HUES64 (cell line): Measurements from ENCODE around the gene DDX23. TPM values are rescaled to one million over a fixed set of nuclear protein-coding genes. Genes with fewer than 3 reads are reported as not detected.

Source experiments
- H3K27ac ChIP-seq: 2 replicates; pipeline ENCODE4 v1.7.0; 2013; ENCODE audit warnings: low read depth, low read length, inconsistent platforms
- H3K27me3 ChIP-seq: 2 replicates; pipeline ENCODE4 v1.6.1; 2013; ENCODE audit warnings: mild to moderate bottlenecking, low read length; ENCODE audit not compliant: insufficient read depth
- H3K36me3 ChIP-seq: 2 replicates; pipeline ENCODE4 v1.6.1; 2013; ENCODE audit warnings: mild to moderate bottlenecking, low read length; ENCODE audit not compliant: insufficient read depth
- H3K4me1 ChIP-seq: 2 replicates; pipeline ENCODE4 v1.6.1; 2013; ENCODE audit warnings: mild to moderate bottlenecking, low read length, moderate library complexity; ENCODE audit not compliant: insufficient read depth
- H3K4me3 ChIP-seq: 2 replicates; pipeline ENCODE4 v1.5.1; 2013; ENCODE audit warnings: mild to moderate bottlenecking, low read length, moderate library complexity
- H3K9ac ChIP-seq: 2 replicates; pipeline ENCODE4 v1.6.1; 2013; ENCODE audit warnings: mild to moderate bottlenecking, low read depth, low read length
- H3K9me3 ChIP-seq: 2 replicates; pipeline ENCODE4 v1.6.1; 2013; ENCODE audit warnings: low read depth, low read length; ENCODE audit not compliant: insufficient read depth
- WGBS: fragments of 150-250, 120-280 bp; methylation state at CpG from one replicate; pipeline ENCODE4 v1.1.7; 2013; ENCODE audit warnings: missing lambda C conversion rate; 5-methylcytosine and 5-hydroxymethylcytosine counted together
- polyA plus RNA-seq, 2 experiments: library from polyadenylated mRNA; stranded (reverse); fragments of 50-300 nt; gene quantifications; one replicate each; pipeline ENCODE4 v1.2.3, GENCODE V29; 2013

DDX23 gene
- polyA plus RNA-seq (2013, experiment 1 of 2), result 62.0 TPM
- polyA plus RNA-seq (2013, experiment 2 of 2), result 57.4 TPM

DNA sequence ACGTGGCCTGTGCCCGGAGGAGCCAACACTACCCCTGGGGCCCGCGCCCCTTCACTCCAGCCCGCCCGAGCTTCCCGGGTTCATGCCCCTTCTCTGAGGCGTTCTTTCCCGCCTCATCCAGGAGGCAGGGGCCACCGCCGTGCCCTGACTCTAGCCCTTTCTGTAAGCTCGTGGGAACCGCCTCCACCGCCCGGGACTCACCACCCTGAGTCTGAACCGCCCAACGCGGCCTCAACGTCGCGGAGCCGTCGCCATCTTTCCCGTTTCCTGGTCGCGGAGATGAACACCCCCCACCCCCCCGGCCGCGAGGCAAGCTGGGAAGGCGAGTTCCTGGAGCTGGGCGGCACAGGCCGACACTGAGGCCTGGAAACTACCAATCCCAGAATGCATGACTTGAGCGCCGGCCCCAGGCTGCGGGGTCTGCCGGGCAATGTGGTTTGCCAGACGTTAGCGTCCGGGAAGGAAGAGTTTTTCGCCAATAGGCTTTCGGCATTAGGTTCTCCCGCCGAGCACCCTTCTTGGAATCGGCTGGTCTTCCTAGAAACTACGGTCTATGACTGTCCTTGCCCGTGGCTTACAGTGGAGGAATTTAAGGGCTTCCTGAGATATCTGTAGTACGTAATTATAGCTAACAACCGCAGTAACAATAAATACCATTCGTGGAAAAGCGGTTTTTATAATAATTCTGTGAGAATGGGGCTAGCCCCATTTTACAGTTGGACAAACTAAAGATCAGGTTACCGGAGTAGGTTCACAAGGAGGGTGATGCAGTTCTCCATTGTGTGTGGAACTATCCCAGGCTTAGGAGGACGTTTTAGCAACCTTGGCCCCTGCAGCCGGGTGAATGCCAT lies at the start of gene DDX23:
TSS of gene DDX23 (minus strand) at position 281 of the 851 bp plus-strand sequence. CDS start 6,381 bp downstream, outside the sequence.
- Histone ChIP-seq H3K4me3 (peak within 1 kb of the TSS; percentile 92), H3K27me3 (no peaks in the 10 kb centered on the region), H3K27ac (peak within 1 kb of the TSS; percentile 92), H3K9ac (peak within 1 kb of the TSS; percentile 96), H3K4me1 (peaks cover 6% of the 10 kb centered on the region), H3K9me3 (no peaks in the 10 kb centered on the region), H3K36me3 (0 out of 2 replicates have a peak, but pooled peaks cover 8% of the 10 kb centered on the region)
- 2% methylated on average over 50 of the region's 53 CpGs for WGBS

DNA sequence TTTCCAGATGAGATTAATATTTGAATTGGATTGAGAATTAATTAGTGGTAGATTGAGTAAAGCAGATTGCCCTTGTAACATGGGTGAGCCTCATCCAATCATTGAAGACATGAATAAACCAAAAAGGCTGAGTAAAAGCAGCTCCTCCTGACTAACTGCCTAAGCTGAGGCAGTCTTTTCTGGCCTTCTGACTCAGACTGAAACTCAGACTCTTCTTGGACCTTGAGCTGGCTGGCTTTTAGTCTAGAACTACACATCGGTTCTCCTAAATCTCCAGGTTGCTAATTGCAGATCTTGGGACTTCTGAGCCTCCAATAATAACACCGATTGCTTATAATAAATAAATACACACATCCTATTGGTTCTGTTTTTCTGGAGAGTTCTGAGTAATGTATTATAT lies 49.3 kb upstream of the DDX23 start:
- H3K9me3 ChIP-seq, result no peaks in the 10 kb centered on the region
- H3K9ac ChIP-seq, result no peak overlapping the region
- H3K4me3 ChIP-seq, result no peak overlapping the region
- 88% methylated on average over 1 of the region's 2 CpGs for WGBS
- no peaks in the 10 kb centered on the region for H3K4me1 ChIP-seq
- no peak overlapping the region for H3K27ac ChIP-seq
- no peaks in the 10 kb centered on the region; the same call in 1 of the 2 replicates for H3K27me3 ChIP-seq
- H3K36me3 ChIP-seq, result no peaks in the 10 kb centered on the region

DNA sequence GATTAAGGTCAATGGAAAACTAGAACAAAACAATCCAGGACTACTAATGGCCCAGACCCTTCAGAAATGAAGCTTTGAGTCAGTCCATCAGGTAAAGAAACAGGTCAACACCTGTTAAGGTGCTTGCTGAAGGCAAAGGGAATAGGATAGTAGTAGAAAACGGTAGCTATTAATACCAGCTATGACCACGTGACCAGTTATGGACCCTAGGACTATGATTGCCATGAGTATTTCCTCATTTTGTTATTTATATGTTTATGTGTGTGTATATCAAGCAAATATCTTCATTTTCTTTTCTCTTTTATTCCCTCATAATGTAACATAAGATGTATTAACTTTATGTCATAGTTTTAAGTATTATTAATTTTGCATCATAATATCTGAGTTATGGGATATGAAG lies 47.7 kb upstream of the DDX23 start:
- Histone ChIP-seq H3K9me3 (no peaks in the 10 kb centered on the region), H3K4me3 (no peak overlapping the region), H3K27ac (no peak overlapping the region), H3K9ac (no peak overlapping the region), H3K27me3 (no peaks in the 10 kb centered on the region), H3K36me3 (no peaks in the 10 kb centered on the region), H3K4me1 (no peaks in the 10 kb centered on the region)
- WGBS, result 84% methylated on average over 2 of the region's 2 CpGs

DNA sequence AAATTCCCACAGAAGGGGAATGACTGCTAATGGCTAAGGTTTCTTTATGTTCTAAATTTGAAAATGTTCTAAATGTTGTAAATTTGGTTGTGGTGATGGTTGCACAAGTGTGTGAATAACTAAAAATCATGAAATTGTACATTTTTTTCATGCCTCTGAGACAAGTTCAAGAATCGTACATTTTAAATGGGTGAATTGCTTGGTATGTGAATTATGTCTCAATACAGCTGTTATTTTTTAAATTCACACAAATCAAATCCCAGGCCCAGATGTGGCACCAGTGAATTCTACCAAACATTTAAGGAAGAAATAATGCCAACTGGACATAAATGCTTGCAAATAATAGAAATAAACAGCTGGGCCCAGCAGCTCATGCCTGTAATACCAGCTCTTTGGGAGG lies 42.3 kb upstream of the DDX23 start:
- peaks cover 10% of the 10 kb centered on the region for H3K27me3 ChIP-seq
- no peak overlapping the region for H3K27ac ChIP-seq
- H3K4me3 ChIP-seq, result no peak overlapping the region
- no peak overlapping the region for H3K9ac ChIP-seq
- H3K36me3 ChIP-seq, result no peaks in the 10 kb centered on the region
- H3K4me1 ChIP-seq, result no peaks in the 10 kb centered on the region; the same call in 1 of the 2 replicates
- no peaks in the 10 kb centered on the region for H3K9me3 ChIP-seq
- no CpG with 5 or more reads among the region's 1 CpG for WGBS

DNA sequence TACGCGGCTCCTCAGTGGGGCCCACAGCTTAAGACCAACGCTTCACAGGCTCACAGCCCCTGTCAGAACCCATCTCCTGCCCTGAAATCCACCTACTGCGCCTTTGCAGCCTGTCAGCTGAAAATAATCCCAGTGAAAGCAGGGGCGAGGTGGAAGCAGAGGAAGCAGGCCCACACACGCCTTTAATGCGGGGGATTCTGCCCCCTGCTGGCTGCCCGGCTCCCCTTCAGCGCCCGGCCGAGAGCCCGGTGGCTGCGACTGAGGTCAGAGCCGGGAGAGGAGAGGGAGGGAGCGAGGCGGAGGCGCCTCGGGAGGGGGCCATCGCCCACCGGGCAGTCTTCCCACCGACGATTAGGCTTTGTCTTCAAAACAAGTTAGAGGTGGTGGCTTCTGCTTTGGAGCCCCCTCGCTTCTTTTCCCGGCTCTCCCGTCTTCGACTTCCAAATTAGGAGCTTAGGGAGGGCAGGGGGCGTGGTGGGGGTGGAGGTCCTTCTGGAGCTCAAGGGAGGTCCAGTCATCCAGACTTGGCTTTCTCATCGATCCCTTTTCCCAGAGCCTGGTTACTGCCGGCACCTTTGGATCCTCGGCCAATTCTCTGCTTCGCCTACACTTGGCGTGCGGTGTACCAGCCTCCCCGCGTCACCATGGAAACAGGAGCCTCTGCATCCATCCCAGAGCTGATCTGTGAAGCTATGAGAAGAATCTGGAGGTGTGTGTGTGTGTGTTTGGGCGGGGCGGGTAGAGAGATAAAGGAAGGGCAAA lies 38.9 kb upstream of the DDX23 start:
- H3K27me3 ChIP-seq, result peaks cover 10% of the 10 kb centered on the region
- H3K36me3 ChIP-seq, result no peaks in the 10 kb centered on the region
- H3K27ac ChIP-seq, result no peak overlapping the region
- no peak overlapping the region for H3K9ac ChIP-seq
- 4% methylated on average over 35 of the region's 37 CpGs for WGBS
- H3K4me1 ChIP-seq, result no peaks in the 10 kb centered on the region; the same call in 1 of the 2 replicates
- peak overlapping the region; percentile 65 for H3K4me3 ChIP-seq
- H3K9me3 ChIP-seq, result no peaks in the 10 kb centered on the region

DNA sequence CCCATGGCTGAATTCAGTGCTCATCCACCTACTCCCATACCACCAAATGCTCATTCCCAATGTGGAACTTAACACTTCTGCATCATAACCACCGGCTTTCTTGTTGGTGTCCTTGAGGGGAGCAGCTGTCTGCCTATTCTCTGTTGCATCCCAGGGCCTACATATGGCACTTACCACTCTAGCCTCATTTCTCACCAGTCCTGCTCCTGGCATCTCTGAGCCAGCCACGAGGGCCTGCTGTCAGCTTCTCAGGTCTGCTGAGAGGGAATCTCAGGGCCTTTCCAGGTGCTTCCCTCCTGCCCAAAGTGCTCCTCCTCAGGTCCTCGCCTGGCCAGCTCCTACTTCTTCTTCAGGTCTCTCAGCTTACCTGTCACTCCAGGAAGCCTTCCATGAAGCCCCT lies 37.7 kb upstream of the DDX23 start:
- WGBS, result 90% methylated on average over 3 of the region's 3 CpGs
- no peak overlapping the region for H3K27ac ChIP-seq
- no peaks in the 10 kb centered on the region; the same call in 1 of the 2 replicates for H3K4me1 ChIP-seq
- no peaks in the 10 kb centered on the region for H3K36me3 ChIP-seq
- no peak overlapping the region for H3K4me3 ChIP-seq
- H3K27me3 ChIP-seq, result peaks cover 10% of the 10 kb centered on the region
- H3K9me3 ChIP-seq, result no peaks in the 10 kb centered on the region
- no peak overlapping the region for H3K9ac ChIP-seq

DNA sequence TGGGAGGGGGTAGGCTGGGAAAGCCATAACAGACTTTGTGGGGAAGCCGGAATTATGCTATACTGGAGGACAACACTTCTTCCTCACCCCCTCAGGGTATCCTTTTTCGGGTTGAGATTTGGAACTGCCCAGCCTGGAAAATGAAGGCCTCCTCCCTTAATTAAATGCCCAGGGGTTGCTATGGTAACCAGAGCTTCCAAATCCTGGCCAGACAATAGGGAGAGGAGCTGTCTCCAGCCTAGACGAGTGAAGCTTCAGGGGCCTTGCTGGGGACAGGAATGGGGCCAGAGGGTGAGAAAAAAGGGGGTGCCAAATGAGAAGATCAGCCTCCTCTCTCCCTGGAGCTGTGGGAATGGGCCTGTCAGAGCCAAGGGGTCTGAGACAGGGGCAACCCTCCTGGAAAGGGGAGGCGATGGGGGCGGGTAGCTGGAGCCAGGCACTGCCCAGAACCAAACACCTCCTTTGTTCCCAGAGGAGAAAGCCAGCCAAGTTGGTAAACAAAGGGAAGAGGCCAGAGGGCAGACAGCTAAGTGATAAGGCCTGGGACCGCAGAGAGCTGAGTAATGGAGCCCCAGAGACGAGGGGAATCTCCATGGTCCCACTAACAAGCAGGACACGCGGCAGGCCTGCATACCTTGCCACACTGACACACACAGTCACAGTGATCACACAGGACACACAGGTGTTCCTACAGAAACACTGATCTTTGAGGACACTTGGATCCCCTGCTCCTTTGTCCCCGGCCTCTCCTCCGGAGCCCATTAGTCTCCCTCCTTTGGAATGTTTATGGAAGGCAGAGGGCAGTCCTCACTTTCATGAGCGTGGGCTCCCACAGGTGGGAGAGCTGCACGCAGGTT lies 31.6 kb upstream of the DDX23 start:
- WGBS, result 31% methylated on average over 12 of the region's 13 CpGs
- Histone ChIP-seq H3K4me1 (peaks cover 32% of the 10 kb centered on the region), H3K36me3 (no peaks in the 10 kb centered on the region), H3K9ac (peak overlapping the region; percentile 78), H3K27me3 (no peaks in the 10 kb centered on the region), H3K27ac (peak overlapping the region; percentile 89), H3K4me3 (peak overlapping the region; percentile 24; the same call in 1 of the 2 replicates), H3K9me3 (no peaks in the 10 kb centered on the region)

DNA sequence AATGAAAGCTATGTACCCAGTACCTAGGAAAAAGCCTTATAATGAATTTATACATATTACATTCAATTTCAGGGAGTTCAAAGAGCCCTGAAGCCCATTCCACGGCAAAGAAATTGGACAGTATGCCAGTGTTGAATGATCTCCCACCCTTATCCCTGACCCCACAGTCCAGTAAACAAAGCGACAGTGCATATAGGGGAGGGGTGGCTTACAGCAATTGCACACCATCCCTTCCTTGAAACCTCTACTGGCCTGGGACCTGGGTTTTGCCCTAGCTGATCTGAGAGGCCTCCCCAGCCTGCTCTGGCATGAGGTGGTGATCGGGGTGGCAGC lies 31.0 kb upstream of the DDX23 start:
- Histone ChIP-seq H3K27ac (peak overlapping the region; percentile 89; the same call in 1 of the 2 replicates), H3K4me3 (peak overlapping the region; percentile 24; the same call in 1 of the 2 replicates), H3K9me3 (no peaks in the 10 kb centered on the region), H3K4me1 (peaks cover 32% of the 10 kb centered on the region), H3K27me3 (no peaks in the 10 kb centered on the region), H3K36me3 (no peaks in the 10 kb centered on the region), H3K9ac (peak overlapping the region; percentile 4; the same call in 1 of the 2 replicates)
- 72% methylated on average over 3 of the region's 3 CpGs for WGBS

DNA sequence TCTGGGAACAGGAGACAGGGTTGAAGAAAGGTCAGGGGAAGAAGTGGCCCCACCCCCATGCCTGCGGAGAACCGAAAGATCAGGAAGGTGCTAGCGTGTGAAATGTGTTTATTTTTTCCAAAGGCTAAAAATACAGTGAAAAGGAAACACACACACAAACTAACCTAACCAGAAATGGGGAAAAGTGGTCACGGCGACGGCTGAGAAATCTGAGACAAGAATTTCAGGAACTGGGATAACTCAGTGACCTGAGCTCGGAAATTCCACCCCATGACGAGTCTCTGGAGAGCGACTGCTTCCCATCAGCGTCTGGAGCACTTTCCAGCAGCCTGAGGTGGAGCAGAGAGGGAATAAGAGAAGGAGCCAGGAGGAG lies 30.3 kb upstream of the DDX23 start:
- Histone ChIP-seq H3K27ac (peak overlapping the region; percentile 89; the same call in 1 of the 2 replicates), H3K4me3 (peak overlapping the region; percentile 41), H3K9ac (no peak overlapping the region), H3K9me3 (no peaks in the 10 kb centered on the region), H3K36me3 (no peaks in the 10 kb centered on the region), H3K27me3 (no peaks in the 10 kb centered on the region), H3K4me1 (peaks cover 32% of the 10 kb centered on the region)
- WGBS, result 10% methylated on average over 8 of the region's 10 CpGs

DNA sequence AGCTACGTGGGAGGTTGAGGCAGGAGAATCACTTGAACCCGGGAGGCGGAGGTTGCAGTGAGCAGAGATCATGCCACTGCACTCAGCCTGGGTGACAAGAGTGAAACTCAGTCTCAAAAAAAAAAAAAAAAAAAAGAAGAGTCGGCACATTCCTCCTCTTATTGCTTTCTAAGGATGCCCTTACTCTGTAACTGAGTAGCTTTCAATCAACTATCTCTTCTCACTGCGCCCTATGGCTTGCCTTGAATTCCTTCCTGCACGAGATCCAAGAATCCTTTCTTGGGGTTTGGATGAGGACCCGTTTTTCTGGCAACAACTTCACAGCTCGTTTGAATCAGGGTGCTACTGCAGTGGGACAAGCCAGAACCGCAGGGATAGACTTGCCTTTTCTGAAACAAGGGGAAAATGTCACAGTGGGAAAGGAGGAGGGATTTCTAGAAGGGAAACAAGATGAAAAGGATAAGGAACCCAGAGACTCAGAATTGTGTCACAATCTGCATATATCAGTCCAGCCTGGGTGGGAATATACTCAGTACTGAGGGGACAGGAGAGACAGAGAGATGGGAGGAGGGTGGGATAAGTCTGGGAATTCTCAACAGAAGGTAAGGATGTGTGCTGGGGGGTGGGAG lies 29.8 kb upstream of the DDX23 start:
- H3K27me3 ChIP-seq, result no peaks in the 10 kb centered on the region
- H3K9me3 ChIP-seq, result no peaks in the 10 kb centered on the region
- H3K4me3 ChIP-seq, result peak overlapping the region; percentile 41
- H3K36me3 ChIP-seq, result no peaks in the 10 kb centered on the region
- WGBS, result 63% methylated on average over 8 of the region's 9 CpGs
- H3K4me1 ChIP-seq, result peaks cover 32% of the 10 kb centered on the region
- H3K9ac ChIP-seq, result no peak overlapping the region
- H3K27ac ChIP-seq, result peak overlapping the region; percentile 24; the same call in 1 of the 2 replicates
